ENCODE data around the gene WARS2.

The WARS2 gene

GRCh38 chr1:118992868-118993699 lies 147.4 kb downstream of the WARS2 start:
- no peak for DNase-seq

GRCh38 chr1:118992237-118992825 lies 148.1 kb downstream of the WARS2 start:
- no peak for DNase-seq

- DNase-seq: no peak
These were observed 149.0 kb downstream of the WARS2 start for GRCh38 chr1:118991448-118991847.

GRCh38 chr1:118990513-118991152 lies 149.8 kb downstream of the WARS2 start:
- DNase-seq: no peak

GRCh38 chr1:118989878-118990378 lies 150.5 kb downstream of the WARS2 start:
- DNase-seq: no peak

- no peak for DNase-seq
These were observed 151.2 kb downstream of the WARS2 start for GRCh38 chr1:118989006-118989815.

- DNase-seq: no peak
These were observed 152.1 kb downstream of the WARS2 start, which contains the start of gene TBX15 for GRCh38 chr1:118988186-118989005. TSS of gene TBX15 (minus strand) at chr1:118988343. CDS start at chr1:118987795, 548 bp downstream.

DNA sequence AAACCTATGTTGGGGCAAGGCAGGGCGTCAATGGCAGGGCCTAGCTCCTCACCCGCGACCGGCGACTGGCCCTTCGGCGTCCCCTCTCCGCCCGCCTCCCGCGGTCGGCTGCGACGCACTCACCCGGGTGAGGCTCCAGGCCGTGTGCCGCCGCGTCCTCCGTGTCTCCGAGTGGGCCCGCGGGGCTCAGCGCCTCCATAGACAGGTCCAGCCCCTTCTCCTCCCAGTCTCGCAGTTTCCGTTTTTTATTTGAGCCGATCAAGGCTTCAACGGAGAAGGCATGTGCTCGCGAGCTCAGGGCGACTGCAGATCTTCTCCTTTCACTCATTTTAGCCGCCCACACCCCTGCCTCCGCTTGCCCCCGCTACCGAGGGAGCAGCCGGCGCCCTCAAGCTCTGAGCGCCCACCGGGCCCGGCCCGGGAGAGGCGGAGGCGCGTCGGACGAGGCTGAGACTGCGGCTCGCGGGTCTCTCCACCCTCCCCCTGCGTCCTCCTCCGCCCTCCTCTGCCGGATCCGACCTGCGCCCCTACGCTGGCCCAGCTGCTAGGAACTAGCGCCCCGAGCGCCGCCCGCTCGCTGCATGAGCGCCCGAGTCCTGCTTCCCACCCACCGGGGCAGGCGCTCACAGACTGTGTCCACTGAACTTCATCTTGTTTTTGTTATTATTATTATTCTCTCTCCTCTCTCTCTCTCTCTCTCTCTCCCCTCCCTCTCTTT lies 152.8 kb downstream of the WARS2 start:
- no peak for DNase-seq

DNA sequence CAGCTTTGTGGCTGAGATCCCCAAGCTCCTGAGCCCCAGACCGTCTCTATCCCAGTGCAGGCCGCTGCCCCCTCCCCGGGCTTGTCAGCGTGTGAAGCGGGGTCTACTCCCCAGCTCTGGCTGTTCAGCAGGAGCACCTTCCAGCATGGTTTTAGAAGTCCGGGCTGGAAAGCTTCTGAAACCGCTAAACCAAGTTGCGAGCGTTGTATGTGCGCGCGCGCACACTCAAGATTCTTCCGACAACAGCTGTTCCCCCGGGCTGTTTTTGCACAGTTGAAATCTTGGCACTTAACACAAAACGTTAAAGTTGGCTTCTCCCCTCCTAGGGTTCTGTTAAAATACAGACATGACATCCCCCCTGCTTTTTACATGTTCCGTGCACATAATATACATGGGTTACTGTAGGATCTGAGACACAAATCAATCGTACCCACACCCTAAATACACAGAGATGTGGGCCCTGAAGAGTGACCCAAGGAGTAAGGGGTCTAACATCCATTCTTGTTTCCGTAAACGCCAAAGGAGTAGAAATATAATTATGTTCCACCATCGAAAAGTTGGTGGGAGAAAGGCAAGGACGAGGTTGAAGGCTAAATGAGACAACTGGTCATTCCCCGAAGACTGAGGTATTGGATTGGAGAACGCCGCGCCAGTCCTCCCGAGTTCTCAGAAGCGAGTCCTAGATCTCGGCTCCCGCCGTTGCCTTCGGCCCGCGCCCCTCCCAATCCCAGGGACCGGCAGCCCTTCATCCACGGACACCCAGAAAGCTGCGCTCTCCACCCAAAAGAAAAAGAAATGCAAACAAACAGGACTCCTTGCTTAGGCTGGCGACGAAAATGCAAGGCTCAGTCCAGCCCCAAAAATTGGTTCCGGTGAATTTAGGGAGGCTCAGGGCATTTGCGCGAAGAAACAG lies 153.6 kb downstream of the WARS2 start:
- DNase-seq: no peak

DNA sequence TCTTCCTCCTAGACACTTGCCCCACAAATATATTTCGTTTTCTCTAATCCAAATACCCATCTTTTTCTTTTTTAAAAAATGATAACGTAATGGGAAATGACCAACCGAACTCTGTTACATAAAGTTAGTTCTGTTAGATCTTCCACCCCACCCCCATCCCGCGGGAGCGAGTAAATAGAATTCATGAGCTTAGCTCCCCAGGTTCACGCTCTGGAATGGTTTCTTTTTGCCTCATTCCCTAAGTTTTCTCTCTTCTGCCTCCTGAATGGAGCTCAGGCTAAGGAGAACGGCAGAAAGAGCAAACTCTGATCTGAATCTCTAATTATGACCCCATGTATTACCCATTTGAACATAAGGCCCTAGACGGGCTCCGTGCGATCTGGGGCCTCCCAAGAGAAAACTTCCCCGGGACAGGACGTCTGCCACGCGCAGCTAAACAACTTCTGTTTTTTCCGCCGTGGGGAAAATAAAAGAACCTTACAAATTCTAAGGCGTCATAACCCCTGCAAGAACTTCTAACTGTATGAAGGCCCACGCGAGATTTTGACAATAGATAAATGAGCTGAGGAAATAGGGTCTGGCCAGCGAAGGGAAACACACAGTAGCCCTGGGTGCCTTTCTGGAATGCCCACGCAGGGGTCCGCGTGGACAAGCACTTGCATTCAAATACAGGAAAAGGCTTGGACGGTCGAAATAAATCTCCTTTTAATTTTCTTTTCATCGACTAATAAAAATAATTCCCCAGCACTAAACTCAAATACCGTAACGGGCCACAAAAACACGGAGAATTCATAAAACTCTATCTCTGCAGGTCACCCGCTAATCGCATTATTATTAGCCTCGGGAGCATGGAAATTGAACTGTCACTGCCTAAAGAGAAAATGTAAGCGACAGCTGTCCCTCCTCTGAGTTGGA lies 154.6 kb downstream of the WARS2 start:
- DNase-seq: no peak

DNA sequence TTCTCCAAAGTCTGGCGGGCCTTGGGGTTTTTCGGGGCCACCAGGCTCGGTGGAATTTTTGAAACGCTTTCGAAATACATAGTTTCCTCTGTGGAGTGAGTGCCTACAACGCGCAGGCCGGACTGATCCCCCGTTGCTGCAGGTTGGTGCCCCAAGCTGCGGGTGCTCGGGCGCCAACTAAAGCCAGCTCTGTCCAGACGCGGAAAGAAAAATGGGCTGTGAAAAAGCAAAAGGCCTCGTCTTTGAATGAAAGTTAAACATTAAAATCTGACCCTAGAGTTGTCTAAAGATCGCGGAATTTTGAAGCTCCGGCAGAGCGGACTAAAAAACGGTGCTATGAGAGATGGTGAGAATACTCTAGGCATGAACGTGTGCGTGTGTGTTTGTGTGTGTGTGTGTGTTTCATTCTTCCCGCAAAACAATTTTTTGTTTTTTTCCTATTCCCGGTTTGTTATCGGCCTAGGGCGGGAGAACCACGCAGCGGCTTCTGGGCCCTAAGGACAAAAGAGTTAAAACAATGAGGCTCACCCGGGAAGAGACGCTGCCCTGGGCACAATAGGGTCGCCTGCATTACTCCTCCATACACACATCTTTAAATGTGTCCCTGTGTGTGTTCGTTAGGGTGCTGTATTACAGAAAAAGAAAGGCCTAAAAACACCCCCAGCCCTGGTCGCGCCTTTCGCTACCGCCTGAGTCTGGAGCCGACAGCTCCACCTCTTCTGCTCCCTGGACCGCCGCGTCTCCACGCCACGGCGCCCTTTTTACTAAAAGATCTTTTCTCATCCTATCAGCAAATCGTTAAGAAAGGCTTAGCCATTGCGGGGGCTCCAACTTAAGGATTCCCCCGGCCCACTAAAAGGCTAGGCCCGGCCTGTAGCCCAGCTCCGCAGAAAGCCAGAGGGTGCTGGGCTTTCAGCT lies 155.5 kb downstream of the WARS2 start:
- no peak for DNase-seq

GRCh38 chr1:118984086-118984721 lies 156.2 kb downstream of the WARS2 start:
- no peak for DNase-seq

DNA sequence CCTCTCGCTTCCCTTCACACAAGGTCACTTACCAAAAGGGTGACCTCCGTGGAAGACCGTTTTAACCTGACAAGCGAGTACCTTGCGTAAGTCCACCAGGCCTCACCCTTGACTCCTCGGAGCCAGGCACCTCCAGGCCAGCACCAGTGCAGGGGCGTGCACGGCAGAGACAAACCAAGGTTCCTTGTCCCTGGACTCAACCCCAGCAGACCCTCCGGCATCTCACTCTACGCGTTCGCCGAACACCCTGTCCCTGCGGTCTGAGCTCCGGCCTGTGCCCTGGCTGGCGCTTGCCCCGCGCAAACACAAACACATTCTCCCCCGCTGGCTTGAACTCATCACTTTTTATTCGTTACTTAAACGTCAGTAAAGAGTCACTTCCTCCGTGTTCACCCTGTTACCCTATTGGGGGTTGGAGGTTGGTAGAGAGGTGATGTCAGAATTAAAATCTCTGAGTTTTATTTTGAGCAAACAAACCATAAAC lies 156.9 kb downstream of the WARS2 start:
- DNase-seq: no peak

GRCh38 chr1:118982821-118983557 lies 157.5 kb downstream of the WARS2 start:
- DNase-seq: no peak

GRCh38 chr1:118982266-118982665 lies 158.2 kb downstream of the WARS2 start:
- DNase-seq: no peak

DNA sequence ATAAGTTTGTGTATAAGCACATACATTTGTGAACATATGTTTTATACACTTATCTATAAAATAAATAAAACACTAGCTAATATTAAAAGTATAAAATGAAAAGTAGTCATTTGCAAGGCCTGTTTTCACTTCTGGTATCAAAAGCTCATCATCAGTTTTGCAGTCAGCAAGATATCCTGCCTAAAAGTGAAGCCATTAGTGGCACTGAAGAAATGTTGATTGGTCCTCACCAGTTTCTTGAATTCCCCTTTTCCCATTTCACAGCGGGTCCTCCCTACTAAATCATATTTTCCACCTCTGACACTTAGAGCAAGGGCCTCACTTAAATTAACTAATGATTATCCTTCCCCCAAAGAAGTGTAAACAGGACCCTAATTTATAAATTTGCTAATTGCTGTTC lies 159.0 kb downstream of the WARS2 start:
- DNase-seq: no peak
